ENCODE measurements around the gene C1QTNF8. TPM values are rescaled to one million over a fixed set of nuclear protein-coding genes. Genes with fewer than 3 reads are reported as not detected.

The C1QTNF8 gene
- total RNA-seq, 1 donor from 2014 or later = not detected

GRCh38 chr16:1059310-1059709, 36.7 kb downstream of the C1QTNF8 start:
- DNase-seq (ENCODE audit: low read depth) = no peak
- H3K4me1 Mint-ChIP-seq (ENCODE audit: low read depth, unreplicated experiment) = no peaks in the 10 kb centered on the region
- H3K4me1 ChIP-seq (ENCODE audit: insufficient read depth, low read length) = no peaks in the 10 kb centered on the region
- no peak overlapping the region for H3K27ac ChIP-seq (ENCODE audit: low read depth, low read length)
- H3K4me3 ChIP-seq (ENCODE audit: insufficient read depth, low read depth, low read length) = no peak overlapping the region
- H3K27me3 ChIP-seq (ENCODE audit: insufficient read depth, low read length) = no peaks in the 10 kb centered on the region
- FAIRE-seq = no peak
- peaks cover 5% of the 10 kb centered on the region for H3K9me3 ChIP-seq (ENCODE audit: insufficient read depth, low read depth, low read length)
- no peaks in the 10 kb centered on the region for H4K20me1 ChIP-seq (ENCODE audit: insufficient read depth, low read length)
- no peak overlapping the region for H2AFZ ChIP-seq (ENCODE audit: low read depth, low read length)
- H3K79me2 ChIP-seq (ENCODE audit: insufficient read depth, low read length) = no peaks in the 10 kb centered on the region
- no peaks in the 10 kb centered on the region for H3K36me3 ChIP-seq (ENCODE audit: insufficient read depth, low read length)
- no peaks in the 10 kb centered on the region for H3K36me3 Mint-ChIP-seq (ENCODE audit: low read depth, unreplicated experiment)
- H3K4me3 Mint-ChIP-seq (ENCODE audit: unreplicated experiment) = no peak overlapping the region
- H3K9me3 Mint-ChIP-seq (ENCODE audit: unreplicated experiment) = peaks cover 6% of the 10 kb centered on the region
- no peak overlapping the region for H3K4me2 ChIP-seq (ENCODE audit: low read length)
- H3K27me3 Mint-ChIP-seq (ENCODE audit: low read depth, unreplicated experiment) = peaks cover 15% of the 10 kb centered on the region
- H3K27ac Mint-ChIP-seq (ENCODE audit: unreplicated experiment) = no peak overlapping the region
- no peak for TF ChIP-seq EZH2 (IDR thresholded peaks at IDR 0.05; ENCODE audit: insufficient read depth, low read length)
- TF ChIP-seq, protein P1, sequence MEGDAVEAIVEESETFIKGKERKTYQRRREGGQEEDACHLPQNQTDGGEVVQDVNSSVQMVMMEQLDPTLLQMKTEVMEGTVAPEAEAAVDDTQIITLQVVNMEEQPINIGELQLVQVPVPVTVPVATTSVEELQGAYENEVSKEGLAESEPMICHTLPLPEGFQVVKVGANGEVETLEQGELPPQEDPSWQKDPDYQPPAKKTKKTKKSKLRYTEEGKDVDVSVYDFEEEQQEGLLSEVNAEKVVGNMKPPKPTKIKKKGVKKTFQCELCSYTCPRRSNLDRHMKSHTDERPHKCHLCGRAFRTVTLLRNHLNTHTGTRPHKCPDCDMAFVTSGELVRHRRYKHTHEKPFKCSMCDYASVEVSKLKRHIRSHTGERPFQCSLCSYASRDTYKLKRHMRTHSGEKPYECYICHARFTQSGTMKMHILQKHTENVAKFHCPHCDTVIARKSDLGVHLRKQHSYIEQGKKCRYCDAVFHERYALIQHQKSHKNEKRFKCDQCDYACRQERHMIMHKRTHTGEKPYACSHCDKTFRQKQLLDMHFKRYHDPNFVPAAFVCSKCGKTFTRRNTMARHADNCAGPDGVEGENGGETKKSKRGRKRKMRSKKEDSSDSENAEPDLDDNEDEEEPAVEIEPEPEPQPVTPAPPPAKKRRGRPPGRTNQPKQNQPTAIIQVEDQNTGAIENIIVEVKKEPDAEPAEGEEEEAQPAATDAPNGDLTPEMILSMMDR (IDR thresholded peaks at IDR 0.05; ENCODE audit: insufficient read depth, low read depth, low read length) = no peak
- H3K9ac ChIP-seq (ENCODE audit: low read length) = no peak overlapping the region

- Histone ChIP-seq H3K79me2 (ENCODE audit: insufficient read depth, low read length) (no peaks in the 10 kb centered on the region), H3K4me1 (ENCODE audit: insufficient read depth, low read length) (no peaks in the 10 kb centered on the region)
Measured at GRCh38 chr16:1058216-1058615, 37.8 kb downstream of the C1QTNF8 start.

More at GRCh38 chr16:1058216-1058615, 37.8 kb downstream of the C1QTNF8 start:
- no peak for DNase-seq (ENCODE audit: low read depth)
- Mint-ChIP-seq H3K36me3 (ENCODE audit: low read depth, unreplicated experiment) (no peaks in the 10 kb centered on the region), H3K9me3 (ENCODE audit: unreplicated experiment) (peaks cover 6% of the 10 kb centered on the region), H3K27me3 (ENCODE audit: low read depth, unreplicated experiment) (peaks cover 9% of the 10 kb centered on the region), H3K4me3 (ENCODE audit: unreplicated experiment) (no peak overlapping the region), H3K27ac (ENCODE audit: unreplicated experiment) (no peak overlapping the region), H3K4me1 (ENCODE audit: low read depth, unreplicated experiment) (no peaks in the 10 kb centered on the region)
- Histone ChIP-seq H3K4me3 (ENCODE audit: insufficient read depth, low read depth, low read length) (no peak overlapping the region), H3K4me2 (ENCODE audit: low read length) (no peak overlapping the region), H3K9ac (ENCODE audit: low read length) (no peak overlapping the region), H2AFZ (ENCODE audit: low read depth, low read length) (no peak overlapping the region), H3K27ac (ENCODE audit: low read depth, low read length) (no peak overlapping the region), H3K9me3 (ENCODE audit: insufficient read depth, low read depth, low read length) (peaks cover 5% of the 10 kb centered on the region), H3K27me3 (ENCODE audit: insufficient read depth, low read length) (no peaks in the 10 kb centered on the region), H4K20me1 (ENCODE audit: insufficient read depth, low read length) (no peaks in the 10 kb centered on the region), H3K36me3 (ENCODE audit: insufficient read depth, low read length) (no peaks in the 10 kb centered on the region)
- TF ChIP-seq EZH2 (IDR thresholded peaks at IDR 0.05; ENCODE audit: insufficient read depth, low read length) = no peak
- TF ChIP-seq, protein P1 (IDR thresholded peaks at IDR 0.05; ENCODE audit: insufficient read depth, low read depth, low read length) = no peak
- FAIRE-seq = no peak

Data from astrocyte (in vitro differentiated cells and primary cell).